H1 (cell line): Measurements from ENCODE around the gene TRIM38. TPM values are rescaled to one million over a fixed set of nuclear protein-coding genes. Genes with fewer than 3 reads are reported as not detected.

Experiments
- ASH2L ChIP-seq: fragments of 200-600, 300-600 bp; sonication (generic); IDR thresholded peaks from one replicate; pipeline ENCODE4 v1.7.1; 2017; ENCODE audit warnings: low read length
- CTBP2 ChIP-seq: IDR thresholded peaks from 2 replicates; pipeline ENCODE4 v1.7.0; 2011; ENCODE audit warnings: borderline replicate concordance, mild to moderate bottlenecking, moderate library complexity, mixed read lengths, low read length; ENCODE audit not compliant: insufficient read depth, insufficient read length
- GABPA ChIP-seq: IDR thresholded peaks from 2 replicates; pipeline ENCODE4 v1.6.1; 2011; ENCODE audit warnings: mild to moderate bottlenecking, low read length, moderate library complexity, borderline replicate concordance; ENCODE audit not compliant: insufficient read depth
- GTF2F1 ChIP-seq: IDR thresholded peaks from 2 replicates; pipeline ENCODE4 v1.6.1; 2012; ENCODE audit warnings: low read depth, low read length, improper control_type of control experiment, borderline replicate concordance
- JUN ChIP-seq: IDR thresholded peaks from 2 replicates; pipeline ENCODE4 v1.6.1; 2011; ENCODE audit warnings: low read depth, mild to moderate bottlenecking, improper control_type of control experiment, low read length
- KDM5A ChIP-seq: fragments of 200-600 bp; IDR thresholded peaks from 2 replicates; pipeline ENCODE4 v1.7.1; 2012; ENCODE audit warnings: mild to moderate bottlenecking, low read length, inconsistent platforms, mixed read lengths
- POLR2A ChIP-seq, 2 experiments: IDR thresholded peaks; 1 replicate in 1 of 2; 2 replicates in 1 of 2; pipeline ENCODE4 v1.6.1; 2011; ENCODE audit warnings: low read depth in 2 of 2, low read length in 2 of 2, mild to moderate bottlenecking in 2 of 2; ENCODE audit errors: control extremely low read depth in 1 of 2
- RXRA ChIP-seq: IDR thresholded peaks from 2 replicates; pipeline ENCODE4 v1.6.1; 2011; ENCODE audit warnings: low read depth, mild to moderate bottlenecking, low read length, moderate library complexity; ENCODE audit not compliant: insufficient read depth
- SAP30 ChIP-seq: fragments of 300-600 bp; sonication (generic); IDR thresholded peaks from 2 replicates; pipeline ENCODE4 v1.7.1; 2012; ENCODE audit warnings: low read length, moderate library complexity, mild to moderate bottlenecking, inconsistent platforms; ENCODE audit not compliant: insufficient read depth, insufficient replicate concordance
- SP2 ChIP-seq: IDR thresholded peaks from 2 replicates; pipeline ENCODE4 v1.6.1; 2012; ENCODE audit warnings: mild to moderate bottlenecking, low read length, inconsistent platforms
- SRF ChIP-seq: IDR thresholded peaks from 2 replicates; pipeline ENCODE4 v1.6.1; 2011; ENCODE audit warnings: mild to moderate bottlenecking, low read depth, low read length, moderate library complexity
- TAF7 ChIP-seq: optimal IDR thresholded peaks from 2 replicates; pipeline ENCODE3; 2011; ENCODE audit warnings: low read depth, mild to moderate bottlenecking, inconsistent platforms, low read length, moderate library complexity, borderline replicate concordance
- polyA plus RNA-seq, 7 experiments: library from polyadenylated mRNA; depleted of rRNA in 3 of 7; stranded (reverse) in 5 of 7; unstranded in 2 of 7; fragments of >200 nt in 5 of 7; fragments of 200-250 nt in 2 of 7; gene quantifications; 1 replicate in 5 of 7; 2 replicates in 1 of 7; 4 replicates in 1 of 7; pipeline versions ENCODE4 v1.2.1 to v1.2.3, GENCODE V29; 2011 to 2013; ENCODE audit warnings: missing spikeins in 2 of 7, mixed read lengths in 2 of 7
- total RNA-seq: library from RNA; stranded (reverse); fragmentation: NEBNext Ultra II Directional; extraction: Animal tissue kit (Norgen Biotek cat#: 25700); gene quantifications from 2 replicates; pipeline ENCODE4 v1.2.1, GENCODE V29; 2021
- TF ChIP-seq, protein P1 (sequence below): IDR thresholded peaks from 2 replicates; pipeline ENCODE4 v1.6.1; 2012; ENCODE audit warnings: inconsistent platforms
- TF ChIP-seq, protein P2 (sequence below): IDR thresholded peaks from 2 replicates; pipeline ENCODE4 v1.6.1; 2012; ENCODE audit warnings: inconsistent platforms
- TF ChIP-seq, protein P3 (sequence below), 3 experiments: IDR thresholded peaks; 1 replicate in 2 of 3; 2 replicates in 1 of 3; pipeline versions ENCODE4 v1.5.1 to v1.6.1; 2011; ENCODE audit warnings: low read length in 3 of 3, mild to moderate bottlenecking in 3 of 3, inconsistent platforms in 2 of 3, low read depth in 1 of 3, moderate library complexity in 1 of 3; ENCODE audit not compliant: insufficient read depth in 1 of 3; ENCODE audit errors: control extremely low read depth in 1 of 3

Gene TRIM38
- total and polyA plus RNA-seq, 2 of the 8 experiments (the other 6 are each of a cell fraction or from before 2014, with no cell fraction given), result 0.43 to 0.56 TPM

DNA sequence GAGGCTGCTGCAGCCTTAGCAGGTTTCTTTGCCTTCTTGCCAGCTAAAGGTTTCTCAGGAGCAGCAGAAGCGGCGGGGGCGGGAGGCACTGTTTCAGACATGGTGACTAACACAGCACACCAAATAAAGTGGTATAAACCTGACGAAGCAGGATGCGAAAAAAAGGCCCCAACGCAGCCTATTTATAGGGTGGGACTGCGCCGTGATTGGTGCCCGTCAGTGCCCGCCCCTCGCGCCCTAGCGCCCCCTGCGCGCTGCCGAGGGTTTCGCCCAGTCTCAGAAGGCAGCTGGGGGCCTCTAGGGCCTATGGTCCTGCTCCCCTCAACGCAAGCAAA is 55.0 kb downstream of the TRIM38 start (continued):
- TF ChIP-seq TAF7, result peak; percentile 41
- TF ChIP-seq GTF2F1, result no peak
- TF ChIP-seq CTBP2, result no peak
- no peak for TF ChIP-seq SAP30
- TF ChIP-seq JUN, result no peak
- TF ChIP-seq ASH2L, result no peak
- TF ChIP-seq SRF, result no peak
- TF ChIP-seq, protein P1, sequence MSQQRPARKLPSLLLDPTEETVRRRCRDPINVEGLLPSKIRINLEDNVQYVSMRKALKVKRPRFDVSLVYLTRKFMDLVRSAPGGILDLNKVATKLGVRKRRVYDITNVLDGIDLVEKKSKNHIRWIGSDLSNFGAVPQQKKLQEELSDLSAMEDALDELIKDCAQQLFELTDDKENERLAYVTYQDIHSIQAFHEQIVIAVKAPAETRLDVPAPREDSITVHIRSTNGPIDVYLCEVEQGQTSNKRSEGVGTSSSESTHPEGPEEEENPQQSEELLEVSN, result no peak
- TF ChIP-seq, protein P2, sequence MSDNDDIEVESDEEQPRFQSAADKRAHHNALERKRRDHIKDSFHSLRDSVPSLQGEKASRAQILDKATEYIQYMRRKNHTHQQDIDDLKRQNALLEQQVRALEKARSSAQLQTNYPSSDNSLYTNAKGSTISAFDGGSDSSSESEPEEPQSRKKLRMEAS, result 0 out of 2 replicates have a peak, but pooled peaks have one; percentile 21
- TF ChIP-seq RXRA, result no peak
- no peak for TF ChIP-seq GABPA
- TF ChIP-seq, protein P3, sequence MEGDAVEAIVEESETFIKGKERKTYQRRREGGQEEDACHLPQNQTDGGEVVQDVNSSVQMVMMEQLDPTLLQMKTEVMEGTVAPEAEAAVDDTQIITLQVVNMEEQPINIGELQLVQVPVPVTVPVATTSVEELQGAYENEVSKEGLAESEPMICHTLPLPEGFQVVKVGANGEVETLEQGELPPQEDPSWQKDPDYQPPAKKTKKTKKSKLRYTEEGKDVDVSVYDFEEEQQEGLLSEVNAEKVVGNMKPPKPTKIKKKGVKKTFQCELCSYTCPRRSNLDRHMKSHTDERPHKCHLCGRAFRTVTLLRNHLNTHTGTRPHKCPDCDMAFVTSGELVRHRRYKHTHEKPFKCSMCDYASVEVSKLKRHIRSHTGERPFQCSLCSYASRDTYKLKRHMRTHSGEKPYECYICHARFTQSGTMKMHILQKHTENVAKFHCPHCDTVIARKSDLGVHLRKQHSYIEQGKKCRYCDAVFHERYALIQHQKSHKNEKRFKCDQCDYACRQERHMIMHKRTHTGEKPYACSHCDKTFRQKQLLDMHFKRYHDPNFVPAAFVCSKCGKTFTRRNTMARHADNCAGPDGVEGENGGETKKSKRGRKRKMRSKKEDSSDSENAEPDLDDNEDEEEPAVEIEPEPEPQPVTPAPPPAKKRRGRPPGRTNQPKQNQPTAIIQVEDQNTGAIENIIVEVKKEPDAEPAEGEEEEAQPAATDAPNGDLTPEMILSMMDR (IDR thresholded peaks at IDR 0.05; ENCODE audit: control extremely low read depth in 1 of 3, insufficient read depth in 1 of 3, low read depth in 1 of 3, low read length in 3 of 3), result peak; percentile 33 to 58 (median 51); a peak in 3 of 4 replicates
- TF ChIP-seq SP2, result no peak
- TF ChIP-seq POLR2A (IDR thresholded peaks at IDR 0.05; ENCODE audit: control extremely low read depth in 1 of 2, low read depth in 2 of 2, low read length in 2 of 2), result peak; percentile 80 to 89
- no peak for TF ChIP-seq KDM5A
